Right lobe of liver (tissue), 4 donors: ENCODE results near the gene MAP2K6.

Experiments used
- CTCF ChIP-seq, 4 donors: fragments of 200-600 bp in 3 of 4; fragments of 450-650 bp in 1 of 4; IDR thresholded peaks; one replicate each; pipeline versions ENCODE4 v1.5.1 to v1.8.0; 2016 to 2022; ENCODE audit warnings: antibody characterized with exemption in 4 of 4, mild to moderate bottlenecking in 2 of 4
- POLR2A ChIP-seq: fragments of 450-650 bp; IDR thresholded peaks from one replicate; pipeline ENCODE4 v1.6.1; 2017; ENCODE audit warnings: antibody characterized with exemption, mild to moderate bottlenecking
- donor health status: DM: no; HTN: no; CAD: no.
- donor health status: DM: no; HTN: no; CAD: no.
- donor health status: DM: no; HTN: yes; CAD: no.

GRCh38 chr17:69367298-69367697 is 47.2 kb upstream of the MAP2K6 start:
- TF ChIP-seq CTCF (IDR thresholded peaks at IDR 0.05) (no peak), POLR2A (no peak)
